CD4-positive, alpha-beta T cell treated with Interleukin-15 for 4 hours (primary cell): ENCODE results near the gene SERPINF2.
"Not testable (repeated sequence)": the region's sequence is repeated elsewhere in the genome, so short reads cannot be mapped to it uniquely, and the experiment has no call there.

ENCODE experiments used
- DNase-seq: peaks from one replicate; pipeline ENCODE4 v3.0.0-alpha.2; 2020; ENCODE audit warnings: low spot score

SERPINF2 gene

DNA sequence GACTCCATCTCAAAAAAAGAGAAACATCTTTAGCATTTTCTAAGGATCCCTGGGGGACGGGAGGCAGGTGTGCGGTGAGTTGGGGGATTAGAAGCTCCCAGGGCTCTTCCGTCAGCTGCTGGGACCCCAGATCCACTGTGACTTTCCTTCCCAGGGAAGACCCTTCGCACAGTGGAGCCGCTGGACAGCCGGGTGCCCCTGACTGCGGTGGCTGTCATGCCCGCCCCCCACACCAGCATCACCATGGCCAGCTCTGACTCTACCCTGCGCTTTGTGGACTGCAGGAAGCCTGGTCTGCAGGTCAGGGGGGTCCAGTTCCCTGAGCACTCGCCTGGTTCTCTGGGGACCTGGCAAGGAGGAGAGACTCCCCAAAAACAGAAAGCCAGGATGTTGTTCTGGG, 7.3 kb upstream of the SERPINF2 start:
- DNase-seq: no peak

- no peak for DNase-seq
Observed at GRCh38 chr17:1735834-1736347, 6.8 kb upstream of the SERPINF2 start.

- DNase-seq: no peak
Observed at GRCh38 chr17:1736348-1737281, 6.1 kb upstream of the SERPINF2 start.

DNA sequence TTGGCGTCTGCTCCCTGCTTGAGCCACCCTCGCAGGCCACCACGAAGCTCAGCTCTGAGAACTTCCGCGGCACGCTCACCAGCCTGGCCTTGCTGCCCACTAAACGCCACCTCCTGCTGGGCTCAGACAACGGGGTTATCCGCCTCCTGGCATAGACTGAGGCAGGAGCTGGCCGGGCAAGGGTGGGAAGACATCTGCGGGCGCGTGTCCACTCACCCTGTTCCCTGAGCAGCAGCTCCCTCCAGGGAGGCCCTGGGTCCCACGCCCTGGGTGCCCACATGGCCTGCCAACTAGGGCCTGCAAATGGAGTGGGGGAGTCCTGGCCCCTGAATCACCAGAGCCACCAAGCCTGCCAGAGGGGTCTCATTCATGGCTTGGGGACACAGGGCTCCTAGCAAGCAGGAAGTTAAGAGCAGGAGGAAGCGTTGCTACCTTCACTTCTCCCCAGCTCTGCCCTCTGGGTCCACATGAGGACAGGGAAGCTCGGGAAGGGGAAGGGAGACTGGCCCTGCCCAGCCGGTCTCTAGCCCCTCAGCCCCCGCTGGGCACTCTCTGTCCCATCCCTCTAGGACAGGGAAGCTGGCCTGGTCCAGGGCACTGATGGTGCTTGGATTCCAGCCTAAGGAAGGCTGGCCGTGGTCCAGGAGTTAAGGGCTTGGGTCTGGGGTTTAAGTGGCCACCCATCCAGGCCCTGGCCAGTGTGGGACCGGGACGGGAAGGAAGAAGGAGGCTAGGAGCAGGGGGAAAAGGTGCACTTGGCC, 5.0 kb upstream of the SERPINF2 start:
- DNase-seq: no peak

- not testable (repeated sequence) for DNase-seq
Observed at GRCh38 chr17:1741899-1742298, 772 bp upstream of the SERPINF2 start.

DNA sequence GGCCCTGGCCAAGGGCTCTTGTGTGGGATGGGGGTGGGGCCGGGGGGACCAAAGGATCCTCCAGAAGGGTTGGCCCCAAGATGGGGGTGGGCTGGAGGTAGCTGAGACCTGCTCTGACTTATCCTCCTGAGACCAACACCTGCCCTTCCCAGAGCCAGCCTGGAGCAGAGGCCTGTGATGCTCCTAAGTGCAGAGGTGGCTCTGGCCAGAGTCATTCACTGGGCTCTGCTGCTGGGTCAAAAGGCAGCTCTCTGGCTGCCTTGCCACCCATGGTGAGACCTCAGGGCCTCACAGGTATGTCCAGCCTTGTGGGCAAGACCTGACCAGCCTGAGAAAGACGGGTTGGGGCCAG, 393 bp downstream of the SERPINF2 start:
- no peak for DNase-seq

GRCh38 chr17:1744551-1745512, 2.2 kb downstream of the SERPINF2 start:
- DNase-seq: no peak

- no peak for DNase-seq
Observed at GRCh38 chr17:1745513-1746020, 2.9 kb downstream of the SERPINF2 start.

DNA sequence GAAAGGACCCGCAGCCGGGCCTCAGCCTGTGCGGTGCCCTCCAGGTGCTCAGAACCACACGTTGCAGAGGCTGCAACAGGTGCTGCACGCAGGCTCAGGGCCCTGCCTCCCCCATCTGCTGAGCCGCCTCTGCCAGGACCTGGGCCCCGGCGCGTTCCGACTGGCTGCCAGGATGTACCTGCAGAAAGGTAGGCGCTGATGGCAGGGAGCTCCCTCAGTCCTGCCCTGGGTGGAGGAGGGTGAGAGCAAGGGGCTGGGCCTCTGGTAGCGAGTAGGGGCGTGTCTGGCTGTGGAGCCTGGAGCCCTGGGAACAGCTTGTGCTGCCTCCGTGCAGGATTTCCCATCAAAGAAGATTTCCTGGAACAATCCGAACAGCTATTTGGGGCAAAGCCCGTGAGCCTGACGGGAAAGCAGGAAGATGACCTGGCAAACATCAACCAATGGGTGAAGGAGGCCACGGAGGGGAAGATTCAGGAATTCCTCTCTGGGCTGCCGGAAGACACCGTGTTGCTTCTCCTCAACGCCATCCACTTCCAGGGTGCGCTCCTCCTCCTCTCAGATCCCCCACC, 4.4 kb downstream of the SERPINF2 start:
- no peak for DNase-seq

GRCh38 chr17:1750628-1751027, 8.0 kb downstream of the SERPINF2 start:
- DNase-seq: no peak

DNA sequence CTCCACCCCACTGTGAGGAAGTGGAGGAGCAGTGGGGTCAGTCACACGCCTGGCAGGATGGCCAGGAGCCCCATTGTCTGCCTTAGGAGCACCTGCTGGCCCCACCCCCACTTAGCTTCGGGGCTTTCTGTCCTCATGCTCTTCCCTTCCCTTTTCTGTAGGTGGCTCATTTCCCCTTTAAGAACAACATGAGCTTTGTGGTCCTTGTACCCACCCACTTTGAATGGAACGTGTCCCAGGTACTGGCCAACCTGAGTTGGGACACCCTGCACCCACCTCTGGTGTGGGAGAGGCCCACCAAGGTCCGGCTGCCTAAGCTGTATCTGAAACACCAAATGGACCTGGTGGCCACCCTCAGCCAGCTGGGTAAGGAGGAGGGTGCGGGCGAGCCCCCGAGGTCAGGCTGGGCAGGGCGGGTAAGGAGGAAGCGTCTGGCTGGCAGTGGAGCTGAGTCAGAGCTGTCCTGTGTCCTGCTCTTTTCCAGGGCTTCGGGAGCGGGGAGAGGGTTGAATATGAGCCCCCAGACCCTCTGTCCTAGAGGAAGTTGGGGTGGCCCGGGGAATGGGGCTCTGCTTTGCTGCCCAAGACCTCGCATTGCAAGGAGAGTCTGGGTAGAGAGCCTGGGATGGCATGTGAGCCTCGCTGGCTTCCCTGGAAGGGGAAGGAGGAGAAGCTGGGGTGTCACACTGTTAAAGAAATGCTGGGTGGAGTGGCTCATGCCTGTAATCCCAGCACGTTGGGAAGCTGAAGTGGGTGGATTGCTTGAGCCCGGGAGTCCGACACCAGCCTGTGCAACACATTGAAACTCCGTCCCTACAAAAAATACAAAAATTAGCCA, 10.0 kb downstream of the SERPINF2 start:
- no peak for DNase-seq

DNA sequence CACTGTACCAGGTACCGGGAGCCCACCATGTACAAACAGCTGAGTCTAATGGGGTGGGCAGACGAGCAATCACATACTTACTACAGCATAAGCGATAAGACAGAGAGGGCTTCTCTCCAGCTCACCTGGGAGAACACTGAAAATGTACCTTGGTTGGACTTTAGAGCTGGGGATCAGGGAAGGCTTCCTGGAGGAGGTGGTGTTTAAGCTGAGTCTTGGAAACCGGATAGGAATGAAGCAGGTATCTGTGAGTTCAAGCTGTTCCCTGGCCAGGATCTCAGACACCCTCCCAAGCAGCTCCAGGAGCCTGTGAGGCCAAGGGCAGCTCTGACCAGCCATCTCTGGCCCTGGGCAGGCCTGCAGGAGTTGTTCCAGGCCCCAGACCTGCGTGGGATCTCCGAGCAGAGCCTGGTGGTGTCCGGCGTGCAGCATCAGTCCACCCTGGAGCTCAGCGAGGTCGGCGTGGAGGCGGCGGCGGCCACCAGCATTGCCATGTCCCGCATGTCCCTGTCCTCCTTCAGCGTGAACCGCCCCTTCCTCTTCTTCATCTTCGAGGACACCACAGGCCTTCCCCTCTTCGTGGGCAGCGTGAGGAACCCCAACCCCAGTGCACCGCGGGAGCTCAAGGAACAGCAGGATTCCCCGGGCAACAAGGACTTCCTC, 11.2 kb downstream of the SERPINF2 start:
- DNase-seq: no peak

GRCh38 chr17:1754430-1755112, 11.9 kb downstream of the SERPINF2 start:
- no peak for DNase-seq

- DNase-seq: no peak
Observed at GRCh38 chr17:1755252-1755826, 12.7 kb downstream of the SERPINF2 start.

GRCh38 chr17:1755827-1756262, 13.2 kb downstream of the SERPINF2 start:
- no peak for DNase-seq

GRCh38 chr17:1758807-1759206, 16.1 kb downstream of the SERPINF2 start:
- no peak for DNase-seq

DNA sequence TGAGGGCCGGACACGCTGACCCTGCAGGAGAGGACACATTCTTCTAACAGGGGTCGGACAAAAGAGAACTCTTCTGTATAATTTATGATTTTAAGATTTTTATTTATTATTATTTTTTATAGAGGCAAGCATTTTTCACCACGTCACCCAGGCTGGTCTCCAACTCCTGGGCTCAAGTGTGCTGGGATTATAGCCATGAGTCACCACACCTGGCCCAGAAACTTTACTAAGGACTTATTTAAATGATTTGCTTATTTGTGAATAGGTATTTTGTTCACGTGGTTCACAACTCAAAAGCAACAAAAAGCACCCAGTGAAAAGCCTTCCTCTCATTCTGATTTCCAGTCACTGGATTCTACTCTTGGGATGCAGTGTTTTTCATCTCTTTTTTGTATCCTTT, 16.9 kb downstream of the SERPINF2 start:
- no peak for DNase-seq

- DNase-seq: no peak
Observed at GRCh38 chr17:1762233-1762900, 19.7 kb downstream of the SERPINF2 start.
